Peyer's patch (tissue), 4 donors: ENCODE data around the gene STMN3.

Source experiments
- POLR2A ChIP-seq, 2 donors: fragments of 450-650 bp; IDR thresholded peaks; one replicate each; pipeline ENCODE4 v1.5.1; 2017; ENCODE audit warnings: antibody characterized with exemption in 2 of 2, mild to moderate bottlenecking in 2 of 2, moderate library complexity in 2 of 2
- TF ChIP-seq, protein P1 (sequence below), 6 experiments: fragments of 450-650 bp in 4 of 6; fragments of 200-600 bp in 2 of 6; sonication (generic) in 1 of 6; IDR thresholded peaks; one replicate each; pipeline ENCODE4 v1.5.1; 2017 to 2019; ENCODE audit warnings: antibody characterized with exemption in 6 of 6, mild to moderate bottlenecking in 3 of 6, moderate library complexity in 1 of 6

DNA sequence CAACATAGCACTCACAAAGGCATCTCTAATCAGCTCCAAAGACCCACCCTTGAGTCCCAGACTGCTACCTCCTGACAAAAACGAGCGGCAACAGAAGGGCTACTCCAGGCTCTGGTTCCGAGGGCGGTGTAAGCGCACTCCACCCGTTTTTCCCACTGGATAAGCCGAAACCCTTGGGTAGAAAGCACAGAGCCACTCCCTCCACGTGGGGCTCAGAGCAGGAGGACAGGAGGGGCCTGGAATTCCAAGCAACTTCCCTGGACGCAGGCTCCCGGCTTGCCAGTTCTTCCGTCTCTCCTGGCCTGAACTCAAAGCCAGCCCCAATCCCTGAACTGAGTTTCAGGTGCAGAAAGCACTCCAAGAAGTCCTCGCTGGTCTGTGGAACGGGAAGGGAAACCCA is 33.7 kb downstream of the STMN3 start:
- TF ChIP-seq, protein P1, sequence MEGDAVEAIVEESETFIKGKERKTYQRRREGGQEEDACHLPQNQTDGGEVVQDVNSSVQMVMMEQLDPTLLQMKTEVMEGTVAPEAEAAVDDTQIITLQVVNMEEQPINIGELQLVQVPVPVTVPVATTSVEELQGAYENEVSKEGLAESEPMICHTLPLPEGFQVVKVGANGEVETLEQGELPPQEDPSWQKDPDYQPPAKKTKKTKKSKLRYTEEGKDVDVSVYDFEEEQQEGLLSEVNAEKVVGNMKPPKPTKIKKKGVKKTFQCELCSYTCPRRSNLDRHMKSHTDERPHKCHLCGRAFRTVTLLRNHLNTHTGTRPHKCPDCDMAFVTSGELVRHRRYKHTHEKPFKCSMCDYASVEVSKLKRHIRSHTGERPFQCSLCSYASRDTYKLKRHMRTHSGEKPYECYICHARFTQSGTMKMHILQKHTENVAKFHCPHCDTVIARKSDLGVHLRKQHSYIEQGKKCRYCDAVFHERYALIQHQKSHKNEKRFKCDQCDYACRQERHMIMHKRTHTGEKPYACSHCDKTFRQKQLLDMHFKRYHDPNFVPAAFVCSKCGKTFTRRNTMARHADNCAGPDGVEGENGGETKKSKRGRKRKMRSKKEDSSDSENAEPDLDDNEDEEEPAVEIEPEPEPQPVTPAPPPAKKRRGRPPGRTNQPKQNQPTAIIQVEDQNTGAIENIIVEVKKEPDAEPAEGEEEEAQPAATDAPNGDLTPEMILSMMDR (IDR thresholded peaks at IDR 0.05): no peak
- TF ChIP-seq POLR2A (IDR thresholded peaks at IDR 0.05): no peak
